GM12892 (cell line): ENCODE results near the gene STON1.

Experiments
- POLR2A ChIP-seq: IDR thresholded peaks from 2 replicates; pipeline ENCODE4 v1.6.1; 2011; ENCODE audit warnings: low read depth, low read length, control low read depth
- POLR2AphosphoS5 ChIP-seq: IDR thresholded peaks from 2 replicates; pipeline ENCODE4 v1.6.1; 2011; ENCODE audit warnings: low read depth, low read length, control low read depth

GRCh38 chr2:48543895-48544294 is 13.9 kb downstream of the STON1 start:
- TF ChIP-seq POLR2AphosphoS5 (no peak), POLR2A (no peak)
